Neural crest cell (in vitro differentiated cells): Measurements from ENCODE around the gene CP. TPM values are rescaled to one million over a fixed set of nuclear protein-coding genes. Genes with fewer than 3 reads are reported as not detected.

Experiments
- DNase-seq: peaks from one replicate; pipeline ENCODE4 v3.0.0; 2021; ENCODE audit warnings: low read depth, mixed read lengths, low spot score
- H3K27ac Mint-ChIP-seq: one replicate; pipeline ENCODE4 v1.8.0; 2021; ENCODE audit warnings: mild to moderate bottlenecking, mixed read lengths; ENCODE audit not compliant: unreplicated experiment
- H3K27me3 Mint-ChIP-seq: 2 replicates; pipeline ENCODE4 v1.8.0; 2021; ENCODE audit warnings: low read depth, mild to moderate bottlenecking, mixed read lengths
- H3K36me3 Mint-ChIP-seq: 2 replicates; pipeline ENCODE4 v1.8.0; 2021; ENCODE audit warnings: low read depth, mild to moderate bottlenecking, mixed read lengths
- H3K4me1 Mint-ChIP-seq: 2 replicates; pipeline ENCODE4 v1.8.0; 2021; ENCODE audit warnings: mixed read lengths
- H3K4me3 Mint-ChIP-seq: one replicate; pipeline ENCODE4 v1.8.0; 2021; ENCODE audit warnings: mild to moderate bottlenecking, mixed read lengths
- H3K9me3 Mint-ChIP-seq: 2 replicates; pipeline ENCODE4 v1.8.0; 2021; ENCODE audit warnings: mixed read lengths
- total RNA-seq: library from RNA; stranded (reverse); gene quantifications from 2 replicates; pipeline ENCODE4 v1.2.1, GENCODE V29; 2021
- TF ChIP-seq, protein P1 (sequence below): fragments of 200-600 bp; sonication (generic); conservative IDR thresholded peaks from 2 replicates; pipeline ENCODE4 v1.5.0; 2021; ENCODE audit warnings: antibody characterized with exemption, mild to moderate bottlenecking

Gene CP
- total RNA-seq, 1 donor from 2014 or later = 0.42 TPM

- no peak for DNase-seq
- H3K27me3 Mint-ChIP-seq = no peaks in the 10 kb centered on the region
- TF ChIP-seq, protein P1, sequence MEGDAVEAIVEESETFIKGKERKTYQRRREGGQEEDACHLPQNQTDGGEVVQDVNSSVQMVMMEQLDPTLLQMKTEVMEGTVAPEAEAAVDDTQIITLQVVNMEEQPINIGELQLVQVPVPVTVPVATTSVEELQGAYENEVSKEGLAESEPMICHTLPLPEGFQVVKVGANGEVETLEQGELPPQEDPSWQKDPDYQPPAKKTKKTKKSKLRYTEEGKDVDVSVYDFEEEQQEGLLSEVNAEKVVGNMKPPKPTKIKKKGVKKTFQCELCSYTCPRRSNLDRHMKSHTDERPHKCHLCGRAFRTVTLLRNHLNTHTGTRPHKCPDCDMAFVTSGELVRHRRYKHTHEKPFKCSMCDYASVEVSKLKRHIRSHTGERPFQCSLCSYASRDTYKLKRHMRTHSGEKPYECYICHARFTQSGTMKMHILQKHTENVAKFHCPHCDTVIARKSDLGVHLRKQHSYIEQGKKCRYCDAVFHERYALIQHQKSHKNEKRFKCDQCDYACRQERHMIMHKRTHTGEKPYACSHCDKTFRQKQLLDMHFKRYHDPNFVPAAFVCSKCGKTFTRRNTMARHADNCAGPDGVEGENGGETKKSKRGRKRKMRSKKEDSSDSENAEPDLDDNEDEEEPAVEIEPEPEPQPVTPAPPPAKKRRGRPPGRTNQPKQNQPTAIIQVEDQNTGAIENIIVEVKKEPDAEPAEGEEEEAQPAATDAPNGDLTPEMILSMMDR = no peak
- H3K4me3 Mint-ChIP-seq = no peak overlapping the region
- no peak overlapping the region for H3K27ac Mint-ChIP-seq
- no peaks in the 10 kb centered on the region for H3K4me1 Mint-ChIP-seq
- H3K36me3 Mint-ChIP-seq = peaks cover 12% of the 10 kb centered on the region
- no peaks in the 10 kb centered on the region for H3K9me3 Mint-ChIP-seq
Measured at GRCh38 chr3:149153402-149153801, 68.2 kb downstream of the CP start.

- no peak overlapping the region for H3K27ac Mint-ChIP-seq
- no peaks in the 10 kb centered on the region for H3K27me3 Mint-ChIP-seq
- TF ChIP-seq, protein P1 = no peak
- H3K4me3 Mint-ChIP-seq = no peak overlapping the region
- no peaks in the 10 kb centered on the region for H3K9me3 Mint-ChIP-seq
- H3K4me1 Mint-ChIP-seq = no peaks in the 10 kb centered on the region
- H3K36me3 Mint-ChIP-seq = peaks cover 12% of the 10 kb centered on the region
- DNase-seq = no peak
Measured at GRCh38 chr3:149152420-149152819, 69.2 kb downstream of the CP start.

GRCh38 chr3:149151843-149152242 is 69.8 kb downstream of the CP start:
- Mint-ChIP-seq H3K4me1 (no peaks in the 10 kb centered on the region), H3K4me3 (no peak overlapping the region), H3K9me3 (no peaks in the 10 kb centered on the region), H3K27ac (no peak overlapping the region), H3K36me3 (peaks cover 12% of the 10 kb centered on the region), H3K27me3 (no peaks in the 10 kb centered on the region)
- TF ChIP-seq, protein P1 = no peak
- no peak for DNase-seq

- TF ChIP-seq, protein P1 = no peak
- peaks cover 11% of the 10 kb centered on the region for H3K36me3 Mint-ChIP-seq
- H3K27ac Mint-ChIP-seq = no peak overlapping the region
- H3K4me1 Mint-ChIP-seq = no peaks in the 10 kb centered on the region
- no peaks in the 10 kb centered on the region for H3K9me3 Mint-ChIP-seq
- no peak for DNase-seq
- H3K4me3 Mint-ChIP-seq = no peak overlapping the region
- H3K27me3 Mint-ChIP-seq = no peaks in the 10 kb centered on the region
Measured at GRCh38 chr3:149150436-149150835, 71.2 kb downstream of the CP start.

DNA sequence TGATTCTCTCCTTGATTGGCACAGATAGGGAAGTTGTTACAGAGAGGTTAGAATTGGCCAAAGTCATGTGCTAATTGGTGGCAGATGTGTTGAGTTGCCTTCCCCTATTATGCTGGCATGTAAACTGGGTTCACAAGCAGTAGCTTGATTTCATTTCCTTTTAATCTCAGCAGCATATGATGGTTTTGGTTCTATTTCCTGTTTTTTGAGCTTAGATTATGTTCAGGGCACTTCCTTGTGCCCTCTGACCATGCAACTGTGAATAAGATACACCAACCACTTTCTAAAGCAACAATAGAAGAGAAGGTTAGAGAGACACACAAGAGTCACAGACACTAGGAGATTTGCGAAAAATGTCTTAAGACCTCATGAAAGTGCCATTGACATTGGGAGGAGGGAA is 75.7 kb downstream of the CP start:
- Mint-ChIP-seq H3K27me3 (no peaks in the 10 kb centered on the region), H3K4me1 (no peaks in the 10 kb centered on the region), H3K4me3 (no peak overlapping the region), H3K9me3 (no peaks in the 10 kb centered on the region), H3K27ac (no peak overlapping the region), H3K36me3 (peaks cover 21% of the 10 kb centered on the region)
- TF ChIP-seq, protein P1 = no peak
- DNase-seq = no peak

- H3K27me3 Mint-ChIP-seq = no peaks in the 10 kb centered on the region
- no peak overlapping the region for H3K27ac Mint-ChIP-seq
- TF ChIP-seq, protein P1 = no peak
- H3K4me1 Mint-ChIP-seq = no peaks in the 10 kb centered on the region
- H3K9me3 Mint-ChIP-seq = no peaks in the 10 kb centered on the region
- H3K4me3 Mint-ChIP-seq = no peak overlapping the region
- no peak for DNase-seq
- peaks cover 19% of the 10 kb centered on the region for H3K36me3 Mint-ChIP-seq
Measured at GRCh38 chr3:149145356-149145755, 76.3 kb downstream of the CP start.
